HG02763 (cell line): ENCODE measurements around the gene CACNA1E.

ENCODE experiments used
- ATAC-seq: cut with Tn5 transposase; IDR thresholded peaks from one replicate; pipeline ENCODE4 v1.9.1; 2021; ENCODE audit warnings: mild to moderate bottlenecking, moderate library complexity; ENCODE audit not compliant: unreplicated experiment

Gene CACNA1E

GRCh38 chr1:181626279-181626938 is 143.1 kb downstream of the CACNA1E start:
- no peak for ATAC-seq

- ATAC-seq = no peak
These were observed 147.1 kb downstream of the CACNA1E start for GRCh38 chr1:181630398-181630797.

- no peak for ATAC-seq
These were observed 147.5 kb downstream of the CACNA1E start for GRCh38 chr1:181630838-181631237.

- ATAC-seq = no peak
These were observed 149.2 kb downstream of the CACNA1E start for GRCh38 chr1:181632492-181632891.

GRCh38 chr1:181632960-181633359 is 149.6 kb downstream of the CACNA1E start:
- ATAC-seq = no peak

- ATAC-seq = no peak
These were observed 151.8 kb downstream of the CACNA1E start for GRCh38 chr1:181635110-181635509.

GRCh38 chr1:181637998-181638397 is 154.7 kb downstream of the CACNA1E start:
- no peak for ATAC-seq

GRCh38 chr1:181640956-181641355 is 157.6 kb downstream of the CACNA1E start:
- ATAC-seq = no peak

- ATAC-seq = no peak
These were observed 160.3 kb downstream of the CACNA1E start for GRCh38 chr1:181643631-181644030.

GRCh38 chr1:181645171-181645570 is 161.9 kb downstream of the CACNA1E start:
- no peak for ATAC-seq

GRCh38 chr1:181646710-181647109 is 163.4 kb downstream of the CACNA1E start:
- ATAC-seq = no peak

GRCh38 chr1:181647314-181648035 is 164.2 kb downstream of the CACNA1E start:
- ATAC-seq = no peak

GRCh38 chr1:181651276-181651675 is 168.0 kb downstream of the CACNA1E start:
- ATAC-seq = no peak

- ATAC-seq = no peak
These were observed 172.4 kb downstream of the CACNA1E start for GRCh38 chr1:181655756-181656155.

- no peak for ATAC-seq
These were observed 173.2 kb downstream of the CACNA1E start for GRCh38 chr1:181656491-181656890.

GRCh38 chr1:181658581-181658980 is 175.3 kb downstream of the CACNA1E start:
- ATAC-seq = no peak

- no peak for ATAC-seq
These were observed 176.1 kb downstream of the CACNA1E start for GRCh38 chr1:181659321-181659957.

GRCh38 chr1:181660621-181661020 is 177.3 kb downstream of the CACNA1E start:
- ATAC-seq = no peak

GRCh38 chr1:181661569-181661968 is 178.3 kb downstream of the CACNA1E start:
- no peak for ATAC-seq

- ATAC-seq = no peak
These were observed 179.3 kb downstream of the CACNA1E start for GRCh38 chr1:181662606-181663005.

- ATAC-seq = no peak
These were observed 181.2 kb downstream of the CACNA1E start for GRCh38 chr1:181664543-181664942.

GRCh38 chr1:181669246-181669645 is 185.9 kb downstream of the CACNA1E start:
- ATAC-seq = no peak
